ENCODE results near the gene CP. TPM values are rescaled to one million over a fixed set of nuclear protein-coding genes. Genes with fewer than 3 reads are reported as not detected.
A peak's percentile ranks its signal among the peaks of the same experiment; 100 is the strongest.

Gene CP
- total and polyA plus RNA-seq, 2 of the 13 experiments (the other 11 are each of a cell fraction or from before 2014, with no cell fraction given): 42.6 to 789 TPM

- TF ChIP-seq, protein P1, sequence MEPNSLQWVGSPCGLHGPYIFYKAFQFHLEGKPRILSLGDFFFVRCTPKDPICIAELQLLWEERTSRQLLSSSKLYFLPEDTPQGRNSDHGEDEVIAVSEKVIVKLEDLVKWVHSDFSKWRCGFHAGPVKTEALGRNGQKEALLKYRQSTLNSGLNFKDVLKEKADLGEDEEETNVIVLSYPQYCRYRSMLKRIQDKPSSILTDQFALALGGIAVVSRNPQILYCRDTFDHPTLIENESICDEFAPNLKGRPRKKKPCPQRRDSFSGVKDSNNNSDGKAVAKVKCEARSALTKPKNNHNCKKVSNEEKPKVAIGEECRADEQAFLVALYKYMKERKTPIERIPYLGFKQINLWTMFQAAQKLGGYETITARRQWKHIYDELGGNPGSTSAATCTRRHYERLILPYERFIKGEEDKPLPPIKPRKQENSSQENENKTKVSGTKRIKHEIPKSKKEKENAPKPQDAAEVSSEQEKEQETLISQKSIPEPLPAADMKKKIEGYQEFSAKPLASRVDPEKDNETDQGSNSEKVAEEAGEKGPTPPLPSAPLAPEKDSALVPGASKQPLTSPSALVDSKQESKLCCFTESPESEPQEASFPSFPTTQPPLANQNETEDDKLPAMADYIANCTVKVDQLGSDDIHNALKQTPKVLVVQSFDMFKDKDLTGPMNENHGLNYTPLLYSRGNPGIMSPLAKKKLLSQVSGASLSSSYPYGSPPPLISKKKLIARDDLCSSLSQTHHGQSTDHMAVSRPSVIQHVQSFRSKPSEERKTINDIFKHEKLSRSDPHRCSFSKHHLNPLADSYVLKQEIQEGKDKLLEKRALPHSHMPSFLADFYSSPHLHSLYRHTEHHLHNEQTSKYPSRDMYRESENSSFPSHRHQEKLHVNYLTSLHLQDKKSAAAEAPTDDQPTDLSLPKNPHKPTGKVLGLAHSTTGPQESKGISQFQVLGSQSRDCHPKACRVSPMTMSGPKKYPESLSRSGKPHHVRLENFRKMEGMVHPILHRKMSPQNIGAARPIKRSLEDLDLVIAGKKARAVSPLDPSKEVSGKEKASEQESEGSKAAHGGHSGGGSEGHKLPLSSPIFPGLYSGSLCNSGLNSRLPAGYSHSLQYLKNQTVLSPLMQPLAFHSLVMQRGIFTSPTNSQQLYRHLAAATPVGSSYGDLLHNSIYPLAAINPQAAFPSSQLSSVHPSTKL (CRISPR knock-in tag; IDR thresholded peaks at IDR 0.05): peak; percentile 67
- no peak for TF ChIP-seq SPEN (CRISPR knock-in tag; IDR thresholded peaks at IDR 0.05; ENCODE audit: low read depth)
- TF ChIP-seq FOXP4 (CRISPR knock-in tag; IDR thresholded peaks at IDR 0.05): peak; percentile 89
- no peak for TF ChIP-seq ZNF629 (CRISPR knock-in tag; conservative IDR thresholded peaks at IDR 0.05)
- peak; percentile 58; the same call in 1 of the 2 replicates for TF ChIP-seq THRA (CRISPR knock-in tag; IDR thresholded peaks at IDR 0.05; ENCODE audit: borderline replicate concordance)
- no peak for TF ChIP-seq TERF1 (CRISPR knock-in tag; IDR thresholded peaks at IDR 0.05)
- 0 out of 4 replicates have a peak, but pooled peaks of 1 of the 2 experiments have one; percentile 22 for TF ChIP-seq REST (IDR thresholded peaks at IDR 0.05; ENCODE audit: borderline replicate concordance in 1 of 2, low read depth in 1 of 2, low read length in 2 of 2)
- no peak for TF ChIP-seq ZNF337 (CRISPR knock-in tag; IDR thresholded peaks at IDR 0.05; ENCODE audit: borderline replicate concordance, low read depth)
- TF ChIP-seq ZNF496 (CRISPR knock-in tag; IDR thresholded peaks at IDR 0.05; ENCODE audit: insufficient replicate concordance): no peak
- TF ChIP-seq, protein P2, sequence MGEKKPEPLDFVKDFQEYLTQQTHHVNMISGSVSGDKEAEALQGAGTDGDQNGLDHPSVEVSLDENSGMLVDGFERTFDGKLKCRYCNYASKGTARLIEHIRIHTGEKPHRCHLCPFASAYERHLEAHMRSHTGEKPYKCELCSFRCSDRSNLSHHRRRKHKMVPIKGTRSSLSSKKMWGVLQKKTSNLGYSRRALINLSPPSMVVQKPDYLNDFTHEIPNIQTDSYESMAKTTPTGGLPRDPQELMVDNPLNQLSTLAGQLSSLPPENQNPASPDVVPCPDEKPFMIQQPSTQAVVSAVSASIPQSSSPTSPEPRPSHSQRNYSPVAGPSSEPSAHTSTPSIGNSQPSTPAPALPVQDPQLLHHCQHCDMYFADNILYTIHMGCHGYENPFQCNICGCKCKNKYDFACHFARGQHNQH (CRISPR knock-in tag; IDR thresholded peaks at IDR 0.05): no peak
- no peak for TF ChIP-seq CEBPB (IDR thresholded peaks at IDR 0.05; ENCODE audit: borderline replicate concordance, low read depth, low read length)
- TF ChIP-seq, protein P3, sequence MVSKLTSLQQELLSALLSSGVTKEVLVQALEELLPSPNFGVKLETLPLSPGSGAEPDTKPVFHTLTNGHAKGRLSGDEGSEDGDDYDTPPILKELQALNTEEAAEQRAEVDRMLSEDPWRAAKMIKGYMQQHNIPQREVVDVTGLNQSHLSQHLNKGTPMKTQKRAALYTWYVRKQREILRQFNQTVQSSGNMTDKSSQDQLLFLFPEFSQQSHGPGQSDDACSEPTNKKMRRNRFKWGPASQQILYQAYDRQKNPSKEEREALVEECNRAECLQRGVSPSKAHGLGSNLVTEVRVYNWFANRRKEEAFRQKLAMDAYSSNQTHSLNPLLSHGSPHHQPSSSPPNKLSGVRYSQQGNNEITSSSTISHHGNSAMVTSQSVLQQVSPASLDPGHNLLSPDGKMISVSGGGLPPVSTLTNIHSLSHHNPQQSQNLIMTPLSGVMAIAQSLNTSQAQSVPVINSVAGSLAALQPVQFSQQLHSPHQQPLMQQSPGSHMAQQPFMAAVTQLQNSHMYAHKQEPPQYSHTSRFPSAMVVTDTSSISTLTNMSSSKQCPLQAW (CRISPR knock-in tag; IDR thresholded peaks at IDR 0.05): no peak
Measured at GRCh38 chr3:149215515-149215914, 6.1 kb downstream of the CP start (continued).

Data from HepG2 (cell line).